PFSK-1 (cell line): Measurements from ENCODE around the gene RANBP17.

Experiments
- FOXP2 ChIP-seq: optimal IDR thresholded peaks from 2 replicates; pipeline ENCODE3; 2011; ENCODE audit warnings: borderline replicate concordance, control low read depth, inconsistent platforms; ENCODE audit not compliant: insufficient read depth; ENCODE audit errors: extremely low read length, extremely low read depth
- POLR2AphosphoS5 ChIP-seq: IDR thresholded peaks from 2 replicates; pipeline ENCODE4 v1.6.1; 2012; ENCODE audit warnings: low read depth, mild to moderate bottlenecking, control low read depth, low read length, moderate library complexity
- SIN3A ChIP-seq: IDR thresholded peaks from 2 replicates; pipeline ENCODE4 v1.6.1; 2012; ENCODE audit warnings: mild to moderate bottlenecking, low read length, moderate library complexity, borderline replicate concordance; ENCODE audit not compliant: insufficient read depth
- TAF1 ChIP-seq: IDR thresholded peaks from 2 replicates; pipeline ENCODE4 v1.6.1; 2012; ENCODE audit warnings: low read length, control low read depth, borderline replicate concordance; ENCODE audit not compliant: insufficient read depth
- TF ChIP-seq, protein P1 (sequence below), 2 experiments: IDR thresholded peaks; 2 replicates each; pipeline versions ENCODE4 v1.6.1 to v1.8.0; 2011 to 2012; ENCODE audit warnings: low read depth in 2 of 2, low read length in 2 of 2, control low read depth in 1 of 2, inconsistent platforms in 1 of 2, mild to moderate bottlenecking in 1 of 2, moderate library complexity in 1 of 2; ENCODE audit not compliant: insufficient read depth in 1 of 2

Gene RANBP17

DNA sequence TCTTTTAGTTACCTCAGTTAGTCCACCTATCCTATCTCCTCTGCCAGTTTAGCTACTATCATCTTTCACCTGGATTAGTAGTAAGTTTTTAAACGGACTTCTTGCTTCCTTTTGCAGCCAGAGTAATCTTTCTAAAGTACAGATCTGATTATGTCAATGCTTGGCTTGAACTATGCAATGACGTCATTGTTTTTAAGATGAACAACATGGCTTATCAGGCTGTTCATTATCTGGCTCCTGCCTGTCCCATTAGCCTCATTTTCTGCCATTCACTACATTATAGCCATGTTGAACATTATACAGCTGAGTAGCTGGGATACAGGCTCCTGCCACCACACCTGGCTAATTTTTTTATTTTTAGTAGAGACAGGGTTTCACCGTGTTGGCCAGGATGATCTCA, 98.7 kb downstream of the RANBP17 start:
- no peak for TF ChIP-seq TAF1
- TF ChIP-seq, protein P1, sequence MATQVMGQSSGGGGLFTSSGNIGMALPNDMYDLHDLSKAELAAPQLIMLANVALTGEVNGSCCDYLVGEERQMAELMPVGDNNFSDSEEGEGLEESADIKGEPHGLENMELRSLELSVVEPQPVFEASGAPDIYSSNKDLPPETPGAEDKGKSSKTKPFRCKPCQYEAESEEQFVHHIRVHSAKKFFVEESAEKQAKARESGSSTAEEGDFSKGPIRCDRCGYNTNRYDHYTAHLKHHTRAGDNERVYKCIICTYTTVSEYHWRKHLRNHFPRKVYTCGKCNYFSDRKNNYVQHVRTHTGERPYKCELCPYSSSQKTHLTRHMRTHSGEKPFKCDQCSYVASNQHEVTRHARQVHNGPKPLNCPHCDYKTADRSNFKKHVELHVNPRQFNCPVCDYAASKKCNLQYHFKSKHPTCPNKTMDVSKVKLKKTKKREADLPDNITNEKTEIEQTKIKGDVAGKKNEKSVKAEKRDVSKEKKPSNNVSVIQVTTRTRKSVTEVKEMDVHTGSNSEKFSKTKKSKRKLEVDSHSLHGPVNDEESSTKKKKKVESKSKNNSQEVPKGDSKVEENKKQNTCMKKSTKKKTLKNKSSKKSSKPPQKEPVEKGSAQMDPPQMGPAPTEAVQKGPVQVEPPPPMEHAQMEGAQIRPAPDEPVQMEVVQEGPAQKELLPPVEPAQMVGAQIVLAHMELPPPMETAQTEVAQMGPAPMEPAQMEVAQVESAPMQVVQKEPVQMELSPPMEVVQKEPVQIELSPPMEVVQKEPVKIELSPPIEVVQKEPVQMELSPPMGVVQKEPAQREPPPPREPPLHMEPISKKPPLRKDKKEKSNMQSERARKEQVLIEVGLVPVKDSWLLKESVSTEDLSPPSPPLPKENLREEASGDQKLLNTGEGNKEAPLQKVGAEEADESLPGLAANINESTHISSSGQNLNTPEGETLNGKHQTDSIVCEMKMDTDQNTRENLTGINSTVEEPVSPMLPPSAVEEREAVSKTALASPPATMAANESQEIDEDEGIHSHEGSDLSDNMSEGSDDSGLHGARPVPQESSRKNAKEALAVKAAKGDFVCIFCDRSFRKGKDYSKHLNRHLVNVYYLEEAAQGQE (IDR thresholded peaks at IDR 0.05; ENCODE audit: insufficient read depth in 1 of 2, low read depth in 2 of 2, low read length in 2 of 2): no peak
- no peak for TF ChIP-seq POLR2AphosphoS5
- no peak for TF ChIP-seq FOXP2
- TF ChIP-seq SIN3A: no peak

DNA sequence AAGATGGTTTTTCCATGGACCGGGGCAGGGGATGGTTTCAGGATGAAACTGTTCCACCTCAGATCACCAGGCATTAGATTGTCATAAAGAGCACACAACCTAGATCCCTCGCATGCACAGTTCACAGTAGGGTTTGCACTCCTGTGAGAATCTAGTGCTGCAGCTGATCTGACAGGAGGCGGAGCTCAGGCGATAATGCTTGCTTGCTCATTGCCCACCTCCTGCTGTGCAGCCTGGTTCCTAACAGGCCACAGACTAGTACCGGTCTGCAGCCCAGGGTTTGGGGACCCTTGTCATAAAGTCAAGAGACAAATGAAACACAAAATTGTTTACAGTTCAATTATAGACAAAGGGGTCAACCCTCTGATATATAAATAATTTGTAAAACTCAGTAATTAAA, 101.7 kb downstream of the RANBP17 start:
- TF ChIP-seq, protein P1 (IDR thresholded peaks at IDR 0.05; ENCODE audit: insufficient read depth in 1 of 2, low read depth in 2 of 2, low read length in 2 of 2): no peak
- no peak for TF ChIP-seq SIN3A
- no peak for TF ChIP-seq POLR2AphosphoS5
- no peak for TF ChIP-seq TAF1
- TF ChIP-seq FOXP2: no peak

DNA sequence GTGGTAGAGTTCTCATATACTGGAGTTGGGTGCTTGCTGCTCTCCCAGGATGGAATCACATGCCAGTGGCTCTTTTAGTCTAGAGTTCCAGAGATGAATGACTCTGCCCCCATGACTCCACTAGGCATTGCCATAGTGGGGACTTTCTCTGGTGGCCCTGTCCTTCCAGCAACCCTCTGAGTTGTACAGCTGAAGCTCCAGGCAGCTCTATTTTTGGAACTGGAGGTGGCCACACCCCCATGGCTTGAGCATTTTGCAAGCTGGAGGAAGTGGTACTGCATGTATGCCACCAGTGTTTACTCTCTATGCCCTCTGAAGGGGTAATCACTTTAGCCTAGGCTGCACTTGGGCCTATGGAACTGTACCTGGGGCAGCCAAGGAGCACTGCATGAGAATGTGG, 112.6 kb downstream of the RANBP17 start:
- no peak for TF ChIP-seq SIN3A
- no peak for TF ChIP-seq FOXP2
- TF ChIP-seq, protein P1 (IDR thresholded peaks at IDR 0.05; ENCODE audit: insufficient read depth in 1 of 2, low read depth in 2 of 2, low read length in 2 of 2): no peak
- no peak for TF ChIP-seq TAF1
- no peak for TF ChIP-seq POLR2AphosphoS5

DNA sequence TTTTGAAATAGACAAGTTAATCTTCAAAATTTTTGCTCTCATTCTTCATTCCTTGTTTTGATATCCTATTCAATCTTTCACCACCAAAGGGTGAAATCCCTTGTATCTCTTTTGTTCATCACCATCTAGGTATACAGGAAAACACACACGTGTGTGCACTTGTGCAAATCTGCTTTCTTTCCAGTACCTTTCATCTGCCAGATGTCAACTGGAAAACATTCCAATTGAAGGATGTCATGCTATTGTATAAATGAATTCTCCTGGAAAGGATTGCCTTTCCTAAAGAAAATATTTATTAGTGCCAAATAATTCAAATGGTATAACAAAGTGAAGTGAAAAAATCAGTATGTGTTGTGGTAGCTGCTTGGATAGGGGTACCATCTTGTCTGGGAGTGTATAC, 123.7 kb downstream of the RANBP17 start:
- no peak for TF ChIP-seq POLR2AphosphoS5
- TF ChIP-seq FOXP2: no peak
- no peak for TF ChIP-seq TAF1
- TF ChIP-seq, protein P1 (IDR thresholded peaks at IDR 0.05; ENCODE audit: insufficient read depth in 1 of 2, low read depth in 2 of 2, low read length in 2 of 2): no peak
- no peak for TF ChIP-seq SIN3A

DNA sequence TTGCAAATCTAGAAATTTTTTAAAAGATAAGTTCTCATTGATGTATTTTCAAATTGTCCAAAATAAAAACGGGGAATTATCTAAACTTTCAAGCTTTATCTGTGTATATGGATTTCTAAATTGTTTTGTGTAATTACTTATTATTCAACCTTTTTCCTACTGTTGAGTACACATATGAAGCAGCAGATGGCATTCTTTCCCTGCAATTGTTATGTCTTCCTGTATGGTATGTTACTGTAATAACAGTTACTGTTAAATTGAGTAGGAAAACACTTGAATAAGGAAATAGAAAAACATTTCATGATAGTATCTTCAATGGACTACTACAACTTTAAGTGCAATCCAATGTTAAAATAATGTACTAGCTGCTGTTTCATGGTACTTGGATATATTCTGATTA, 124.8 kb downstream of the RANBP17 start:
- no peak for TF ChIP-seq SIN3A
- TF ChIP-seq, protein P1 (IDR thresholded peaks at IDR 0.05; ENCODE audit: insufficient read depth in 1 of 2, low read depth in 2 of 2, low read length in 2 of 2): no peak
- TF ChIP-seq FOXP2: no peak
- no peak for TF ChIP-seq TAF1
- no peak for TF ChIP-seq POLR2AphosphoS5
